Left forelimb (tissue), 1 donor: ENCODE data around the gene STAU1.
"Not testable (repeated sequence)": the region's sequence is repeated elsewhere in the genome, so short reads cannot be mapped to it uniquely, and the experiment has no call there.

ENCODE experiments used
- DNase-seq: peaks from one replicate; pipeline ENCODE4 v3.0.0-alpha.2; 2018; ENCODE audit warnings: low spot score

STAU1 gene

DNA sequence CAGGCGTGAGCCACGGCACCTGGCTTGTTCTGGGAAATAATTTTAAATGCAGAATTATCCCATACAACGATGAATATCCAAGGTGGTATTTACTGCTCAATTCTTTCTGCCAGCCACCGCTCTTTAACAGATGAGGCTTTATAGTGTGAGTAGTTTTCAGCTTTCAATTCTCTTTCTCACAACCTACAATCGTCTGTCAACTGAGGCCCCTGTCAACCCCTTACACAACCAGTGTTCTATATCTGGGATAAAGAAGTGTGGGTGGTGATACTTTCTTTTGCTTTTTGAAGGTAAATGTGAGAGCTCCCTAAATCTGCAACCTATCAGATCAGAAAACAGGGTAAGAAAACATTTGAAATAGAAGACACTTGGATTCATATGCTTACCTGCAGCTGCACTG, 22.5 kb downstream of the STAU1 start:
- DNase-seq, result no peak

DNA sequence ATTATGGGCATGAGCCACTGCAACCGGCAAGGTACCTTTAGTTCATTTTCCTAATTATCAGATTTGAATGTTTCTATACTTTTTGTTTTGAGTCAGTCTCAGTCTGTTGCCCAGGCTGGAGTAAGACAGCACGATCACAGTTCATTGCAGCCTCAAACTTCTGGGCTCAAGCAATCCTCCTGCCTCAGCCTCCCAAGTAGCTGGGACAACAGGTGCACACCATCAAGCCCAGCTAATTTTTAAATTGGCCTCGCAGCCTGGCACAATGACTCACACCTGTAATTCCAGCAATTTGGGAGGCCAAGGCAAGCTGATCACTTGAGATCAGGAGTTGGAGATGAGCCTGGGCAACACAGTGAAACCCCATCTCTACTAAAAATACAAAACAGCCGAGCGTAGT, 24.4 kb downstream of the STAU1 start:
- DNase-seq, result no peak

DNA sequence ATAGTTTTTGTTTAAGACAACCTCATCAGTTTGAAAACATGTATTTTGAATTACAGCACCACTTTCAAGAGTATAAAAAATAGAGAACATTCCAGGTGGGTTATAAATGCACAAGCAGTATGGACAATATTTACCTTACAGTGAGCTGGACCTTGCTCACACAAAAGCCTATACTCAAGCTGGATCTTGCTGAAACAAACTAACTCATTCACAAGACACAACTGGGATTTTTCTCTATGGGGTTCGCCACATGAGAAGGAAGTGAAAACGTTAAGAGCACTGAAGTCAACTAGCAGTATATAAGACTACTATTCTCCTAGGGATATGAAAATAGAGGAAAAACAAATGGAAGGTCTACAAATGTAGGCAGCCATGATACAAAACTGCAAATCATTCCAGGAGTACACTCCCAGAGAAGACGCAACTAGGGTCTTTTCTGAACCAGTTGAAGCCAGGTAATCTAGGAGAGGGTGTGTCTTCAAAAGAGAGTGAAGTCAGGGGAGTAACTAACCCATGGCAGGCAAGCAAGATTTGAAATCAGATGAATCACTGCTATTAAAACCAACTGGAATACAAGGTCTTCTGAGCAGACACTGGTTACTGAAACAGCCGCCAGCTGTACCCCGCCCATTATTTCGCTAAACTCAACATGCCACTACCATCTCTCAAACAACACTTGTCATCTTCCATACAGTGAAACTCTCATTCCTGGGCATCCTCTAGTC, 26.5 kb downstream of the STAU1 start:
- no peak for DNase-seq

DNA sequence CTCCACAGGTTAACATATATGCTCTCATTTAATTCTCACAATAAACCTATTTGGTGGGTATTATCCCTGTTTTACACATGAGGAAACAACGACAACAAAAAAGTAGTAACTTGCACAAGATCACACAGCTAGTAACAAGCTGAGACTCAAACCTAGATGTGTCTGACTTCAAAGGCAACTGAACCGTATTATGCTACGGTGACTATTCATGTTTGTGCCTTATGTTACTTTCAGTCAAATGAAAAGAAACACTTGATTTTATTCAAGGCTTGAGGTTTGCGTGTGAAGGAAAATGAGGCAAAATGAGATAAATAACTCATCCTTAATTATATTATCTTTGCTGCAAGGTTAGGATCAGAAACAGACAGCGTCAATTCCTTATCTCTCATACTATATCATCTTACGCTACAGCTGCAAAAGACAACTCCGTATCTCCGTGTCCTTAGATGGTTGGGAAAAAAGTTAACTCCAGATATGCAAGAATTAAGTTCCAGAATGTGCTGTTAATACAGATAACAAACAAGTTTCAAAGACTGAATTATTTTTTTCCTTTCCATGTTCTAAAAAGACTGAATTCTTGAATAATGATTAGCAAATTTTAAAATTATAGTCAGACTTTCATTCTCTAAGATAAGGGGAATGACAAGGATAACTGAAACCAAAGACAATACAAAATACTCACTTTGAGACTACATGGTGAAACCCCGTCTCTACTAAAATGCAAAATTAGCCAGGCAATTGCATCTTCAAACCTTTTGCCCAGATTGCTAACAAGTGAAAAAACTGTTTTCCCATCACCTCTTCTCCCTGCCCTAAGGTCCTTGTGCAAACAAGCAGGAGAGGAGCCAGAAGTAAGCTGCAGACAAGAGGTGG, 27.8 kb downstream of the STAU1 start:
- DNase-seq, result no peak

DNA sequence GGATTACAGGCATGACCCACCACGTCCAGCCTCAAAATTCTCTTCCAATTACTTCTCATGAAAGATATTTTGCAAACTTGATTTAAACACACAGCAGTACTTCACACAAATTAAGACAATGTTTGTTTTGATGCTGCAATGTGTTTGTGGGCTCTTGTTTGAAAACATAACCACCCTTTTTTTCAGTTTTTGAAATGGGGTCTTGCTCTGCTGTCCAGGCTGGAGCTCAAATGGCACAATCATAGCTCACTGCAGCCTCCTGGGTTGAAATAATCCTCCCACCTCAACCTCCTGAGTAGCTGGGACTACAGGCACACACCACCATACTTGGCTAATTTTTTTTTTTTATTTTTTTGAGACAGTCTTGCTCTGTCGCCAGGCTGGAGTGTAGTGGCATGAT, 31.0 kb downstream of the STAU1 start:
- DNase-seq, result no peak

DNA sequence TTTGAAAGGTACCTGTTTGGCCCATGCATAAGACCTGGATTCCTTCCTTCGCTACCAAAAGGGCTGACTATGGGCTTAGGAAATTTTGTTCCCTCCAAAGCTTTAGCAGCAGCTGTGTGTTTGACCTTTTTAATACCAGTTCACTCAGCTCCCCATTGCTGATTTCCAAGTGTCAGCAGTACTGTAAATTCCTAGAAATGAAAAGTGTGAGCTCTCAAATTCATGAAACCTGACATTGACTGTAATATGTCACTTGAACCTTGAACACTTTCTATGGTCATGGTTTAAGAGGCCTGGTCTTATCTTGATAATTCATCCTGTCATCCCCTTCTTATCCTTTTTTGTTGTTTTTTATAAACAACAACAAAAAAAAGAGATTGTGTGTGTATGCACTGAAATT, 31.7 kb downstream of the STAU1 start:
- no peak for DNase-seq

DNA sequence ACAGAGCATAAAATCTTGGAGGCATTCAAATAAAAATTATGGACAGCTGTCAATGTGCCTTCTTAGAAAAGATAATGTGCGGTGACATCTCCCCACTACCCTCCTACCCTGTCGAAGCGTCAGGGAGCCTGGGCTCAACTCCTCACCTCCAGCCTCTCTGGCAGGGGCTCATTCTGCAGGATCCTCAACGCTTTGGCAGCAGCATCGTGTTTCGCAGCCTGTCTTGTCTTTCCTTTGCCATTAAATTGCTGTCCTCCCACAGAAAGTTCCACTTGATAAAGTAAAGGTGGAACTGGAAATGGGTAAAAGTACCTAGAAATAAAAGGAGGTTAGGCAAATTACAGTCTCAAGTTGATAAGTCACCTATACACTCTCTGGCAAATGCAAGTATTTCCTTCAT, 36.7 kb downstream of the STAU1 start:
- DNase-seq, result no peak

DNA sequence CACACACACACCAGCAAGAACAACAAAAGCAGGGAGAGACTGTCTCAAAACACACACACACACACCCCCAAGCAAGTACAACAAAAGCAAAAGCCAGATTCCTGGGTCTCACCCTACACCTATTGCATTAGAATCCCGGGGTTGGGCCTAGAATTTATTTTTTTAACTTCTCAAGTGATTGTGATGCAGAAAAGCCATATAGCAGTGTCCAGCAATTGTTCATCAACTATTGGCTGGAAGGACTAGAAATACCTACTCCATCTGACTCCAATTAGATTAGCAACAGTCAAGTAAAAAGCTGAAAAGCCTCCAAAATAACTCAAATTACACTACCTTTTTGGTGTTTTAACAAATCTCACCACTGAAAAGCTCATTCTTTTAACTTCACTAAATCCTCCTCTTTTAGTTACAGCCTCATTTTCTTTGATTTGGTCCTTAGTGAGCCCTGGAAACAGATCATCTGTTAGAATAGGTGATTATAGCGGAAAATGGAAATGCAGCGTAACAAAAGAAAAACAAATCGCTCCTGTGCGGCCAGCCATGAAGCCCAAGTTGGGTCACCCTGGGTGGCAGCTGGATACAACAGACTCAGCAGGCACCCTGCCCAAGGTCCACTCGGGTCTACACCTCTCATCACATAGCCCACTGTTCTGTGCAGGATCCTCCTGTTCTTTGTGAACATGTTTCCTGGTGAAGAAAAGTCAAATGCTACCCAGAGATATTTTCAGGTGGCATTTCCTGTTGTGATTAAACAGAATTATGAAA, 38.7 kb downstream of the STAU1 start:
- DNase-seq, result no peak

DNA sequence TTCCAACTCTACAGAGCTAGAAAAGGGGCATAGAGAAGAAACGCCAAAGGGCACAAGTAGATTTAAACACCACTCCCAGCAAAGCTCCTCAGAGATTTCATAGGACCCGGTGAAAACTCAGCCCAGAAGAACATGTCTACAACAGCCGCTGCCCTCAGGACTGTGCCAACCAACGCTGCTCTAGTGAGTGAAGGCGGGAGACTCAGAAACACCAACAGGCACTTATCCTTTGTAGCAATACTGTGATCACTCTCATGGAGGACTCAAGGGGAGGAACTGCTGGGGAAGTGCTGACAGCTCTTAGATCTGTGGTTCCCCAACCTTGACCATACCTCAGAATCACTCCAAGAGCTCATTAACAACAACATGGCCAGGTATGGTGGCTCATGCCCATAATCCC, 39.5 kb downstream of the STAU1 start:
- DNase-seq, result no peak

DNA sequence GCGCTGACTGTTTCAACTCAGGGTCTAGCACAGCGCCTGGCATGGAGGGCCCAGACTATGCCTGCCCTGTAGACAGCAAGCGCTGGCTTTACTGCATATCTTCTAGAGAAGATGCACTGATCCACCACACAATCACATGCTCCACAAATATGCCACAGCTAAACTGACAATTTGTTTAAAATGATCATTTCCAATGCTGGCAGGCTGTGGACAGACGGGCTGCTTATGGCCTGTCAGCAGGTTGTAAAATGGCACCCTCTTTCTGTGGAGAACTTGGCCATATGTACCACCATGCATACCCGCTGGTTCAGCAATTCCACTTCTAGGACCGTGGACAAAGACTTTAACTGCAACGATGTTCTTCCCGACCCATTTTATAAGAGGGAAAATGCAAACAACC, 40.8 kb downstream of the STAU1 start:
- no peak for DNase-seq

DNA sequence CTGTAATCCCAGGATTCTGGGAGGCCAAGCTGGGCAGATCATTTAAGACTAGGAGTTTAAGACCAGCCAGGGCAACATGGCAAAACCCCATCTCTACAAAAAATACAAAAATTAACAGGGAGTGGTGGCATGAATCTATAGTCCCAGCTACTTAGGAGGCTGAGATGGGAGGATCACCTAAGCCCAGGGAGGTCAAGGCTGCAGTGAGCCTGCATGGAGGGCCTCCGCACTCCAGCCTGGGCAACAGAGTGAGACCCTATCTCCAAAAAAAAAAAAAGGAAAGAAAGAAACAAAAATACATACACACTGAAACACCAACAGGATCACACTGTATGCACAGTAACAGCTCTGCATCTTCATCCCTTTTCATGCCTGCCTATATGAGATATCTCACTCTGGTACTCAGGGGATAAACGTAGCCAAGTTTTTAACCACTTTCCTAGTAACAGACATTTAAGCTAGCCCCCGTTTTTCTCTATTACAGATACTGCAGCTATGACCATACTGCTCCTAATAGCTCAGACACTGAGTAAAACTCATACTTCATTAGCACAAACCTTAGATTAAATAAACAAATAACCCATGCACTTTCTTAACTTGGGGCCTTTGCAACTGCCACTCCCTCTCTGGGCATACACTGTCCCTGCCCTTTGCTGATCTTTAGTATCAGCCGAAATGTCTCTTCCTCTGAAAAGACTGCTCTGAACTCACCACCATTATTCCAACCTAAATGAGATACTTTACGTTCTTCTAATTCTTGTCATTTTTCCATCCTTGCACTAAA, 41.5 kb downstream of the STAU1 start:
- DNase-seq, result no peak

DNA sequence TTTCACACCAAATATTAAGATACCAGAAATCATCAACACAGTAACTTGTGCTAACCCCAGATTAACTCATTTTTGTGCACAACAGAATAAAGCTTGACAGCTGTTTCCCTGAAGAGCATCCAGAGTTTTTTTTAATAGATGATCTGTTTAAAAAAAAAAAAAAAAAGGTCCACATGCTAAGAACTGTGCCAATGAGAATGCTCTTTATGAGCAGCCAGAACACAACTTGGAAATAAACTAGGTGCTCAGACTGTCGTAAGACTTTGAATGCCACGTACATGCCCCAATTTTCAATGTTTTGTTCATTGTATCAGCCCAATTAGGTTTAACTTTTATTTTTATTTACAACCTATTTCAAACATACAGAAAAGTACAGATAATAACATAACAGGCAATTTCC, 47.3 kb downstream of the STAU1 start:
- DNase-seq, result no peak

DNA sequence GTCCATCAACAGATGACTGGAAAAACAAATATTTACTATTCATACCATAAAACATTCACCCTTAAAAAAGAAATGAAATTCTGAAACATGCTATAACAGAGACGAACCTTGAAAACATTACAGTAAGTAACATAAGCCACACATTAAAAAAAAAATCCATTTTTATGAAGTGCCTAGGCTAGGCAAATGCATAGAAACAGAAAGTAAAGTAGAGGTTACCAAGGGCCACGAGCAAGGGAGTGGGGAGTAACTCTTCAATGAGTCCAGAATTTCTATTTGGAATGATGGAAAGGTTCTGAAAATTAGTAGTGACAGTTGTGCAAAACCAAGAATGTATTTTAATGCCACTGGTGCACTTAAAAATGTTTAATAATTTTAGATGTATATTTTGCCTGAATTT, 47.7 kb downstream of the STAU1 start:
- no peak for DNase-seq

DNA sequence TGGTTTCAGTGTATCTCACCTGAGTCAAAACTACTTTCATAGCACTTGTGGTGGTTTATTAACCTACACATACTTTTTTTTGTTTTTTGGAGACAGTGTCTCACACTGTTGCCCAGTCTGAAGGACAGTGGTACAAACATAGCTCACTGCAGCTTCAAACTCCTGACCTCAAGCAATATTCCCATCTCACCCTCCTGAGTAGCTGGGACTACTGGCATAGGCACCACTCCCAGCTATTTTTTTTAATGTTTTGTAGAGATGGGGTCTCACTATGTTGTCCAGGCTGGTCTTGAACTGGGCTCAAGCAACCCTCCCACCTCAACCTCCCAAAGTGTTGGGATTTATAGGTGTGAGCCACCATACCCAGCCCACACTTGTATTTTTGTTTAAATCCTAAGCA, 49.7 kb downstream of the STAU1 start:
- DNase-seq, result no peak

DNA sequence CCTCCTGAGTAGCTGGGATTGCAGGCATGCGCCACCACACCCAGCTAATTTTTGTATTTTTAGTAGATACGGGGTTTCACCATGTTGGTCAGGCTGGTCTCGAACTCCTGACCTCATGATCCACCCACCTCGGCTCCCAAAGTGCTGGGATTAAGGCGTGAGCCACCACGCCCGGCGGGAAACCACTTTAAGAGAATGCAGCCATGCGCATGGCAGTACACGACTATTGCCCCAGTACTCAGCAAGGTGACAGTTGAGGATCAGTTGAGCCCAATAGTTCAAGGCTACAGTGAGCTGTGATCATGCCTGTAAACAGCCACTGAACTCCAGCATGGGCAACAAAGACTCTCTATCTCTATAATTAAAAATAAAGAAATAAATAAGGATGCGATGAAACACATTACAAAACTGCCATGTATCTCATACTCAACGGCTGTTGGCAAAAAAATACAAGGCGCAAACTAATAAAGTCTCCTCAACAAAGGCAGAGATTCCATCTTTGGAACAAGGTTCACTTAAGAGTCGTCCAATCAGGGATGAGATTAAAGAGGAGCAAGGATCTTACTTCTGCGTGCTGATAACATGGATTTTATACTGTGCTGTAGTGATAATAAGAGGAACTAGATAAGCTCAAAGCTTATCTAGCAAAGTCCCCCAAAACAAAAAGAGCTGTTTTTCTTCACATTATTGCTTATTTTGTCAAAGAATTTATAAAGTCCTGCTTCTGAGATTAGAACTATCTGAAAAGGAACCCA, 51.1 kb downstream of the STAU1 start:
- DNase-seq, result no peak

DNA sequence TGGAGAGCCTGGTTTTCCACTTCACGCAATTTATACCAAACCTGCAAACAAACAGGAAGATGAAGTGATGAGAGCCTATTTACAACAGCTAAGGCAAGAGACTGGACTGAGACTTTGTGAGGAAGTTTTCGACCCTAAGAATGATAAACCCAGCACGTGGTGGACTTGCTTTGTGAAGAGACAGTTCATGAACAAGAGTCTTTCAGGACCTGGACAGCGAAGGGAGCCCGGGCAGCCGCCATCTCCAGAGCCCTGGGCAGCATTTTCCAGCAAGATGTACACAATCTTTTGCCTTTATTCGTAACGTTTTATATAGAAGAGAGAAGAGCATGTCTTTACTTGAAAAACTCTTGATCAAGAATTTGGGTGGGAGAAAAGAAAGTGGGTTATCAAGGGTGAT, 53.3 kb downstream of the STAU1 start:
- not testable (repeated sequence) for DNase-seq

DNA sequence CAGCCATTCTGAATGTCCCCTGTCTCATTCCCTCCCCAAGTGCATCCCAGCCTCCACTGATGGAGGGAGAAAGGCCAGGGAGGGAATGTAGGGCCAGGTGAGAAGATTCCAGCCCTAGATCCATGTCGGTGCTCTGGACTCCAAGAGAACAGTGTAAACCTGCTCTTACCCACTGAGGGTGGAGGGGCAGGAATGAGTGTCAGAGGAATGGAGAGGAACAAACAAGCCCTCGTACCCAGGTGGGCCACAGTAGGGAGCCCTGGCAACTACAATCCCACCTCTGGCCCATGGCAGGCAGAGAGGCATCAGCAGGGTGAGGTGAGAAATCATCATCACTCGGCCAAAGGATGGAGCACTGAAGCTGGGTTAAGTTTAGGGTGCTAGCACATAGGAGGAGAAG, 54.6 kb downstream of the STAU1 start:
- DNase-seq, result no peak

DNA sequence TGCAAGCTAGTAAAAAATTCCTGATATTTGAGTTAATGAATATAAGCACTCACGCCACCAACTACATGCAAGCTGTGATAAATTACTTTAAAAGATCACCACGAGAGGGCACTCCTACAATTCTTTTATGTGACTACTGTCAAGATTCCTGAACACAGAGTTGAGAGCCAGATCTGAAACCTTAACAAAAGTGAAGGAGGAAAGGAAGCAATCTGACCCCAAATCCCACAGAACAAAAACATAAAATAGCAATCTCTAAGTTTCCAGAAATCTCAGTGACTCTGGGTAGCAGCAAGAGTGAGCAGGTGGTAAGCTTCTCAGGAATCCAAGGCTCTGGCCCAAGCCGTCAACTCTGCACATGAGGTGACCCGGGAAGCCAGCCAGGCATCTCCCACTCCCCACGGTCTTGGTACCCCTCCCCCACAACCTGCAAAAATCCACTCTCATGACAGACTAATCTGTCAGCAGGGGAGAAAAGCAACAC, 55.1 kb downstream of the STAU1 start:
- DNase-seq, result no peak

DNA sequence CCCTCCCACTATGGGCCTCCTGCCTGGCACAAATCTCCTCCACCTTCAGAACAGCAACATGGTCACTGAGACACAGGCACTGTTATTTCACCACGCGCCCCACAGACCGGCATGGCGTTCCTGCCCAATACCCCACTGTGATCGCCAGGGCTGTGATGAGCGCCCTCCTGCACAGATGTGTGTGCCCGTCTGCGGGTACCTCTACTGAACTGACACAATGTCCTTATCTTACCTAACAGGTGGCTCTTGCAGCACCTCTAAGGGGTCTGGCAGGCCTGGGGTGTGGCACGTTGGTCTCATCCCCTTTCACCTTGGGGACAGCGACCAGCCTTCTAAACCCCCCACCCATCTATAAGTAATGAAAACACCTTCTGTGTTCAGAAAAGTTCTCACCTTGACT, 64.2 kb downstream of the STAU1 start:
- no peak for DNase-seq

DNA sequence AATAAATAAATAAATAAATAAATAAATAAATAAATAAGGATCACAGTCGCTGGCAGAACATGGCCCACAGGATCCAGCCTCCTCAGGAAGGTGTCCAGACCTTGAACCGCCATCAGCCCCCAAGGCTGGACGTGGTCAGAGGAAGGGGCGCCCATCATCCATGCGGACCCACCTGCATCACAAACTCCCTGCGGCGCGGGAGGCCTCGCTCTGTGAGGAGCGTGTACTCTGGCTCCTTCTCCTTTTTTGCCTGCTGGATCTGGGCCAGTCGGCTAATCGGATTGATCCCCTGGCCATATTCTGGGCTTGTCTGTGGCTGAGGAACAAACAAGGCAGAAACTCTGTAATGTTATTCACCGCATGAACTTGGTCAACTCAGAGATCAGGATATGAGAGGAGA, 65.2 kb downstream of the STAU1 start:
- DNase-seq, result no peak

DNA sequence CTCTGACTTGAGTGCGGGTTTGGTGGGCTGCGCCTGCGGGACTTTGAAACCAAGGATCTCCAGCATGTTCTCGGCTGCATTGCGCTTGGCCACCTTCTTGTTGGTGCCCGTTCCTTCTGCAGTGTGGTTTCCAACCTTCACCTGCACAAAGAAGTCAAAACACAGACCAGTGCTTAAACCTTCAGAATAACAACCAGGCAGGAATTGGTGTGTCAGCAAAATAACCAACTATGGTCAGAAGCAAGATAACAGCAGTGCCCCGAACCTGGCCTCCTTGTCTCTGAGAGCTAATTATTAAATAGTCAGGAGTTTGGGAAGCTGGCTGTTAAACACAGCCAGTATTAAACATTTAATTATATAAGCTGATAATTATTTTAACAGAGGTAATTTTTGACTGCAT, 68.1 kb downstream of the STAU1 start:
- DNase-seq, result no peak
